ENCODE results near the gene WEE1.
A peak's percentile ranks its signal among the peaks of the same experiment; 100 is the strongest.

- TF ChIP-seq CTCF (IDR thresholded peaks at IDR 0.05; ENCODE audit: extremely low read depth in 1 of 2, insufficient read depth in 1 of 2, low read depth in 1 of 2, low read length in 2 of 2) (no peak), EZH2 (IDR thresholded peaks at IDR 0.05; ENCODE audit: borderline replicate concordance, low read depth, low read length, severe bottlenecking) (no peak), FOS (IDR thresholded peaks at IDR 0.05; ENCODE audit: borderline replicate concordance, insufficient read depth, low read length) (no peak), MYC (IDR thresholded peaks at IDR 0.05; ENCODE audit: low read depth, low read length) (no peak), POLR2A (IDR thresholded peaks at IDR 0.05; ENCODE audit: low read depth, low read length) (peak; percentile 69), POLR2AphosphoS5 (IDR thresholded peaks at IDR 0.05; ENCODE audit: insufficient read depth, low read depth, low read length) (peak; percentile 40)
- TF ChIP-seq, protein P1, sequence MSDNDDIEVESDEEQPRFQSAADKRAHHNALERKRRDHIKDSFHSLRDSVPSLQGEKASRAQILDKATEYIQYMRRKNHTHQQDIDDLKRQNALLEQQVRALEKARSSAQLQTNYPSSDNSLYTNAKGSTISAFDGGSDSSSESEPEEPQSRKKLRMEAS (IDR thresholded peaks at IDR 0.05; ENCODE audit: insufficient read depth, insufficient read length), result no peak
Observed at GRCh38 chr11:9575260-9576240, 2.1 kb downstream of the WEE1 start.
